ENCODE results near the gene IL1RN.

DNA sequence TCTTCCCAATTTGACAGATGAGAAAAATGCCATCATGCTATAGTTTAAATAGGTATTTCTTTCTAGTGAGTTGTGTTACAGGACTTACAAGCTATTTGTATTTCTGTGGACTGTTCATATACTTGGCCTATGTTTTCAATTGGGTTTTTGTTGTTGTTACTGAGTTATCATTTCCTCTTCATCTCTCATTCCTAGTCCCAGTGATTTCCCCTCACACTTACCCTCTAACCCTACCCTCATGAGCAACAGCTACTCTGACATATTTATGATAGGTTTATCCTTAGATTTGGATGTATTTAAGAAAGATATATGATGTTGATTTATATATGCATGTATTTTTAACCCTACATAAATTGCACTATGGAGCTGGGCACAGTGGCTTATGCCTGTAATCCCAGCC is 35.5 kb downstream of the IL1RN start:
- TF ChIP-seq CTCF (IDR thresholded peaks at IDR 0.05; ENCODE audit: control extremely low read depth in 1 of 3, insufficient read depth in 1 of 3, low read depth in 1 of 3, low read length in 3 of 3) = no peak
- TF ChIP-seq PHF8 (conservative IDR thresholded peaks at IDR 0.05; ENCODE audit: low read depth, low read length) = no peak

Data from H1 (cell line).